Muscle layer of duodenum (tissue), 2 donors: ENCODE measurements around the gene ZNF670.
"Not testable (repeated sequence)": the region's sequence is repeated elsewhere in the genome, so short reads cannot be mapped to it uniquely, and the experiment has no call there.

Experiments
- H3K27ac ChIP-seq: one replicate; pipeline ENCODE4 v1.7.0; 2013; ENCODE audit warnings: mild to moderate bottlenecking, low read length
- H3K27me3 ChIP-seq: one replicate; pipeline ENCODE4 v1.7.0; 2013; ENCODE audit warnings: low read depth, mild to moderate bottlenecking, control low read depth, low read length
- H3K36me3 ChIP-seq, 2 donors: one replicate each; pipeline ENCODE4 v1.7.0; 2013; ENCODE audit warnings: low read length in 2 of 2, control low read depth in 1 of 2, mild to moderate bottlenecking in 1 of 2; ENCODE audit not compliant: insufficient read depth in 2 of 2, control insufficient read depth in 1 of 2
- H3K4me1 ChIP-seq, 2 donors: one replicate each; pipeline ENCODE4 v1.7.0; 2013; ENCODE audit warnings: low read length in 2 of 2, mild to moderate bottlenecking in 2 of 2, control low read depth in 1 of 2, moderate library complexity in 1 of 2; ENCODE audit not compliant: insufficient read depth in 2 of 2, control insufficient read depth in 1 of 2
- H3K4me3 ChIP-seq, 2 donors: one replicate each; pipeline ENCODE4 v1.7.0; 2013; ENCODE audit warnings: low read length in 2 of 2, low read depth in 1 of 2, mild to moderate bottlenecking in 1 of 2
- H3K9me3 ChIP-seq, 2 donors: one replicate each; pipeline ENCODE4 v1.7.0; 2013; ENCODE audit warnings: low read length in 2 of 2, control low read depth in 1 of 2, mild to moderate bottlenecking in 1 of 2; ENCODE audit not compliant: control insufficient read depth in 1 of 2
- donor health status: healthy.

Gene ZNF670

GRCh38 chr1:247078258-247079140, at the start of gene ZNF670:
ZNF670 (minus strand) TSS chr1:247078811; CDS start chr1:247078596, 215 bp downstream.
- H3K4me1 ChIP-seq = peaks cover 4 to 8% of the 10 kb centered on the region in 2 donors
- H3K9me3 ChIP-seq = no peaks in the 10 kb centered on the region
- H3K27ac ChIP-seq = peak within 1 kb of the TSS; percentile 69
- no peaks in the 10 kb centered on the region for H3K36me3 ChIP-seq
- H3K27me3 ChIP-seq = no peaks in the 10 kb centered on the region
- peak within 1 kb of the TSS; percentile 84 to 88 for H3K4me3 ChIP-seq

GRCh38 chr1:247127519-247128282, 49.1 kb upstream of the ZNF670 start:
- not testable (repeated sequence) for H3K27ac ChIP-seq, H3K27me3 ChIP-seq, H3K4me1 ChIP-seq, H3K4me3 ChIP-seq
- peaks cover 0 to 18% of the 10 kb centered on the region in 2 donors for H3K9me3 ChIP-seq
- H3K36me3 ChIP-seq = peaks cover 0 to 14% of the 10 kb centered on the region in 2 donors

GRCh38 chr1:247126601-247127000, 48.0 kb upstream of the ZNF670 start:
- not testable (repeated sequence) for H3K27me3 ChIP-seq, H3K9me3 ChIP-seq, H3K4me3 ChIP-seq, H3K36me3 ChIP-seq, H3K4me1 ChIP-seq, H3K27ac ChIP-seq

- H3K27ac ChIP-seq, H3K27me3 ChIP-seq, H3K9me3 ChIP-seq, H3K4me3 ChIP-seq, H3K36me3 ChIP-seq, H3K4me1 ChIP-seq: not testable (repeated sequence)
Observed at GRCh38 chr1:247126166-247126565, 47.6 kb upstream of the ZNF670 start.

DNA sequence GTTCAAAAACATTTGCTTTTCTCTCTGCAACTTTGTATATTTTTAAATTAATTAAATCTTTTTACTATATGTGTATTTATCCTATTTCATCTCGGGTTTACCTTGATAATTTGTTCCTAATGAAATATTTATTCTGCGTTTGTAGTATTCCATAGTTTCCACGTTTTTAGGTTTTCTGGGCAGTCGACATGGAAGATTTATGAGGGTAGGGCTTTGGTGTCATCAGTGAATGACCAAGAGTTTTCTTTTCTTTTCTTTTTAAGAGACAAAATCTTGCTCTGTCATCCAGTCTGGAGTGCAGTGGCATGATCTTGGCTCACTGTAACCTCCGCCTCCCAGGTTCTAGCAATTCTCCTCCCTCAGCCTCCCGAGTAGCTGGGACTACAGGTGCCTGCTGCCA, 42.8 kb upstream of the ZNF670 start:
- no peaks in the 10 kb centered on the region for H3K9me3 ChIP-seq
- H3K36me3 ChIP-seq = no peaks in the 10 kb centered on the region
- no peaks in the 10 kb centered on the region for H3K27me3 ChIP-seq
- H3K4me1 ChIP-seq = no peaks in the 10 kb centered on the region
- H3K27ac ChIP-seq = no peak overlapping the region
- H3K4me3 ChIP-seq = no peak overlapping the region

- not testable (repeated sequence) for H3K27me3 ChIP-seq, H3K4me3 ChIP-seq, H3K27ac ChIP-seq, H3K4me1 ChIP-seq, H3K36me3 ChIP-seq, H3K9me3 ChIP-seq
Observed at GRCh38 chr1:247120408-247120668, 41.7 kb upstream of the ZNF670 start.

- no peak overlapping the region for H3K4me3 ChIP-seq
- H3K27ac ChIP-seq = no peak overlapping the region
- H3K36me3 ChIP-seq = no peaks in the 10 kb centered on the region
- H3K9me3 ChIP-seq = no peaks in the 10 kb centered on the region
- no peaks in the 10 kb centered on the region for H3K27me3 ChIP-seq
- H3K4me1 ChIP-seq = no peaks in the 10 kb centered on the region
Observed at GRCh38 chr1:247119600-247120407, 41.2 kb upstream of the ZNF670 start.

GRCh38 chr1:247118946-247119446, 40.4 kb upstream of the ZNF670 start:
- no peaks in the 10 kb centered on the region for H3K27me3 ChIP-seq
- no peaks in the 10 kb centered on the region for H3K9me3 ChIP-seq
- no peak overlapping the region for H3K4me3 ChIP-seq
- no peaks in the 10 kb centered on the region for H3K36me3 ChIP-seq
- H3K4me1 ChIP-seq = no peaks in the 10 kb centered on the region
- H3K27ac ChIP-seq = no peak overlapping the region

GRCh38 chr1:247115545-247115944, 36.9 kb upstream of the ZNF670 start:
- no peaks in the 10 kb centered on the region for H3K27me3 ChIP-seq
- H3K9me3 ChIP-seq = no peaks in the 10 kb centered on the region
- H3K27ac ChIP-seq = no peak overlapping the region

DNA sequence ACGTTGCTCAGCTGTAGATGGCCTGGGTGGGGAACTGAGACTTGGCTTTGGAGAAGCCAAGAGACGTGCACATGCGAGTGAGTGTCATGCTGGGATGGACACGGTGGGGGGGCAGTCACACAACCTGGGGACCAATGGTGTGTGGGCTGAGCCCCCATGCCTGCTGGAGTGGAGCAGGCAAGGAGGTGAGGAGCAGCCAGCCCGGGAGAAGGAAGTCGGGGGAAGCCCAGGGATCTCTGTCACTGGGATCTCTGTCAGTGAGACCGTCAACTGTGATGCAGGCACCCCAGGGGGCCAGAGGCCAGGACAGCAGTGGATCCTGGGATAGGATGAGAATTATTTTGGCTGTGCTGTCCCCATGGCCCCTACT, 36.5 kb upstream of the ZNF670 start:
- Histone ChIP-seq H3K4me1 (peaks cover 0 to 4% of the 10 kb centered on the region in 2 donors), H3K27me3 (no peaks in the 10 kb centered on the region), H3K9me3 (no peaks in the 10 kb centered on the region), H3K4me3 (no peak overlapping the region), H3K27ac (no peak overlapping the region), H3K36me3 (no peaks in the 10 kb centered on the region)

More at GRCh38 chr1:247115545-247115944, 36.9 kb upstream of the ZNF670 start:
- H3K4me1 ChIP-seq = peaks cover 0 to 4% of the 10 kb centered on the region in 2 donors
- no peak overlapping the region for H3K4me3 ChIP-seq
- no peaks in the 10 kb centered on the region for H3K36me3 ChIP-seq
